HL-60 (cell line): ENCODE results near the gene ZFAND3.

Experiments used
- DNase-seq, 2 experiments: peaks; one replicate each; pipeline ENCODE4 v3.0.0-alpha.2; 2010 to 2020; ENCODE audit warnings: low read depth in 1 of 2, low spot score in 1 of 2
- H3K27ac ChIP-seq: fragments of 250-450 bp; sonication (Bioruptor Pico); replicated peaks from 2 replicates; pipeline ENCODE4 v1.5.1; 2020; ENCODE audit warnings: mild to moderate bottlenecking, moderate library complexity
- H3K27me3 ChIP-seq: fragments of 250-450 bp; sonication (Bioruptor Pico); 2 replicates; pipeline ENCODE4 v1.5.1; 2021; ENCODE audit warnings: mild to moderate bottlenecking, moderate library complexity; ENCODE audit not compliant: insufficient read depth, poor library complexity, severe bottlenecking
- H3K4me3 ChIP-seq: replicated peaks from 2 replicates; pipeline ENCODE4 v1.5.1; 2011; ENCODE audit warnings: mild to moderate bottlenecking, control low read depth, low read length; ENCODE audit not compliant: insufficient read depth
- GABPA ChIP-seq: IDR thresholded peaks from 2 replicates; pipeline ENCODE4 v1.6.1; 2012; ENCODE audit warnings: low read depth
- POLR2AphosphoS5 ChIP-seq: IDR thresholded peaks from 2 replicates; pipeline ENCODE4 v1.6.1; 2012; ENCODE audit warnings: low read depth
- SPI1 ChIP-seq: IDR thresholded peaks from 2 replicates; pipeline ENCODE4 v1.6.1; 2012; ENCODE audit warnings: low read depth, mild to moderate bottlenecking, borderline replicate concordance
- TF ChIP-seq, protein P1 (sequence below): IDR thresholded peaks from 2 replicates; pipeline ENCODE4 v1.6.1; 2012; ENCODE audit warnings: low read depth; ENCODE audit not compliant: insufficient replicate concordance
- TF ChIP-seq, protein P2 (sequence below): IDR thresholded peaks from one replicate; pipeline ENCODE4 v1.5.1; 2011; ENCODE audit warnings: low read length, control low read depth, inconsistent platforms; ENCODE audit not compliant: insufficient read depth

The ZFAND3 gene

DNA sequence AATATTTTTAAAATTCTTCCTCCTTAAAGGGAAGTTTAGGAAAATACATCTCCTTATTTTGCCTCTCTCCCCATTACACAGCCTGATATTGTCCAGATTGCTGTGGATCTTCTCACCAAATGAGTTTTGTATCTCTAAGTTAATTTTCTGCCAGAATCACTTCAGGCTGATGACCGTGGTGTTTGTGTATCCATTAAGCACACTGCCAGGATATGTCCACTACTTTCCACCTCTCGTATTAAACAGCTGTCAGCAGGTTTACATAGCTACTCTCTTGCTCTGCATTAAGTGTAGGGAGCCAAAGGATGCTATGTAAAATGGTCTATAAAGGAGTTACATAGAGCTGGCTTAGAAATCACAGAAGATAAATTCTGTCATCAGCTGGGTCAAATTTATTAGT lies 201.1 kb downstream of the ZFAND3 start:
- Histone ChIP-seq H3K27ac (no peak overlapping the region), H3K4me3 (no peak overlapping the region), H3K27me3 (no peaks in the 10 kb centered on the region)
- TF ChIP-seq POLR2AphosphoS5 (no peak), SPI1 (no peak), GABPA (no peak)
- TF ChIP-seq, protein P1, sequence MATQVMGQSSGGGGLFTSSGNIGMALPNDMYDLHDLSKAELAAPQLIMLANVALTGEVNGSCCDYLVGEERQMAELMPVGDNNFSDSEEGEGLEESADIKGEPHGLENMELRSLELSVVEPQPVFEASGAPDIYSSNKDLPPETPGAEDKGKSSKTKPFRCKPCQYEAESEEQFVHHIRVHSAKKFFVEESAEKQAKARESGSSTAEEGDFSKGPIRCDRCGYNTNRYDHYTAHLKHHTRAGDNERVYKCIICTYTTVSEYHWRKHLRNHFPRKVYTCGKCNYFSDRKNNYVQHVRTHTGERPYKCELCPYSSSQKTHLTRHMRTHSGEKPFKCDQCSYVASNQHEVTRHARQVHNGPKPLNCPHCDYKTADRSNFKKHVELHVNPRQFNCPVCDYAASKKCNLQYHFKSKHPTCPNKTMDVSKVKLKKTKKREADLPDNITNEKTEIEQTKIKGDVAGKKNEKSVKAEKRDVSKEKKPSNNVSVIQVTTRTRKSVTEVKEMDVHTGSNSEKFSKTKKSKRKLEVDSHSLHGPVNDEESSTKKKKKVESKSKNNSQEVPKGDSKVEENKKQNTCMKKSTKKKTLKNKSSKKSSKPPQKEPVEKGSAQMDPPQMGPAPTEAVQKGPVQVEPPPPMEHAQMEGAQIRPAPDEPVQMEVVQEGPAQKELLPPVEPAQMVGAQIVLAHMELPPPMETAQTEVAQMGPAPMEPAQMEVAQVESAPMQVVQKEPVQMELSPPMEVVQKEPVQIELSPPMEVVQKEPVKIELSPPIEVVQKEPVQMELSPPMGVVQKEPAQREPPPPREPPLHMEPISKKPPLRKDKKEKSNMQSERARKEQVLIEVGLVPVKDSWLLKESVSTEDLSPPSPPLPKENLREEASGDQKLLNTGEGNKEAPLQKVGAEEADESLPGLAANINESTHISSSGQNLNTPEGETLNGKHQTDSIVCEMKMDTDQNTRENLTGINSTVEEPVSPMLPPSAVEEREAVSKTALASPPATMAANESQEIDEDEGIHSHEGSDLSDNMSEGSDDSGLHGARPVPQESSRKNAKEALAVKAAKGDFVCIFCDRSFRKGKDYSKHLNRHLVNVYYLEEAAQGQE = no peak
- TF ChIP-seq, protein P2, sequence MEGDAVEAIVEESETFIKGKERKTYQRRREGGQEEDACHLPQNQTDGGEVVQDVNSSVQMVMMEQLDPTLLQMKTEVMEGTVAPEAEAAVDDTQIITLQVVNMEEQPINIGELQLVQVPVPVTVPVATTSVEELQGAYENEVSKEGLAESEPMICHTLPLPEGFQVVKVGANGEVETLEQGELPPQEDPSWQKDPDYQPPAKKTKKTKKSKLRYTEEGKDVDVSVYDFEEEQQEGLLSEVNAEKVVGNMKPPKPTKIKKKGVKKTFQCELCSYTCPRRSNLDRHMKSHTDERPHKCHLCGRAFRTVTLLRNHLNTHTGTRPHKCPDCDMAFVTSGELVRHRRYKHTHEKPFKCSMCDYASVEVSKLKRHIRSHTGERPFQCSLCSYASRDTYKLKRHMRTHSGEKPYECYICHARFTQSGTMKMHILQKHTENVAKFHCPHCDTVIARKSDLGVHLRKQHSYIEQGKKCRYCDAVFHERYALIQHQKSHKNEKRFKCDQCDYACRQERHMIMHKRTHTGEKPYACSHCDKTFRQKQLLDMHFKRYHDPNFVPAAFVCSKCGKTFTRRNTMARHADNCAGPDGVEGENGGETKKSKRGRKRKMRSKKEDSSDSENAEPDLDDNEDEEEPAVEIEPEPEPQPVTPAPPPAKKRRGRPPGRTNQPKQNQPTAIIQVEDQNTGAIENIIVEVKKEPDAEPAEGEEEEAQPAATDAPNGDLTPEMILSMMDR = no peak
- DNase-seq = no peak

- H3K27ac ChIP-seq = no peak overlapping the region
- TF ChIP-seq, protein P2 = no peak
- TF ChIP-seq POLR2AphosphoS5 = no peak
- TF ChIP-seq, protein P1 = no peak
- TF ChIP-seq GABPA = no peak
- TF ChIP-seq SPI1 = no peak
- no peak for DNase-seq
- no peaks in the 10 kb centered on the region for H3K27me3 ChIP-seq
- no peak overlapping the region for H3K4me3 ChIP-seq
These were observed 201.5 kb downstream of the ZFAND3 start for GRCh38 chr6:38021029-38021428.

DNA sequence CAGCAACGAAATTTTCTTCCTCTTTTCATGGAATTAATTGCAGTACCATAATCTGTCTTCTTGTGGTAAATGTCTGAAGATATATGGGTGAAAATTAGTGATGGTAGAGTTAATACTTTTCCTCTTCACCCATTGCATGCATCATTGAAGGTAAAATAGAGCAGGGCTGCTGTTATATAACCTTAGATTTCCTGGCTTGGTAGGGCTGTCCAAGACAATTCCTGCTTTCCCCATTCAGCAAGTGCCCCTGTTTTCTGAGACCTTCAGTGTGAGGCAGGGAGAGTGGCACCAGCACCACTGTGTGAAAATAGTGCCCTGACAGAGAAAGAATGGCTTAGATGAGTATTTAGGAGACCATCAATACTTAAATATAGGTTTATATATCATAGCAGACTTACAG lies 202.0 kb downstream of the ZFAND3 start:
- Histone ChIP-seq H3K27ac (no peak overlapping the region), H3K4me3 (no peak overlapping the region), H3K27me3 (no peaks in the 10 kb centered on the region)
- TF ChIP-seq, protein P2 = no peak
- TF ChIP-seq, protein P1 = no peak
- no peak for TF ChIP-seq SPI1
- no peak for TF ChIP-seq POLR2AphosphoS5
- TF ChIP-seq GABPA = no peak
- DNase-seq = no peak
